ENCODE measurements around the gene FARP1.

DNA sequence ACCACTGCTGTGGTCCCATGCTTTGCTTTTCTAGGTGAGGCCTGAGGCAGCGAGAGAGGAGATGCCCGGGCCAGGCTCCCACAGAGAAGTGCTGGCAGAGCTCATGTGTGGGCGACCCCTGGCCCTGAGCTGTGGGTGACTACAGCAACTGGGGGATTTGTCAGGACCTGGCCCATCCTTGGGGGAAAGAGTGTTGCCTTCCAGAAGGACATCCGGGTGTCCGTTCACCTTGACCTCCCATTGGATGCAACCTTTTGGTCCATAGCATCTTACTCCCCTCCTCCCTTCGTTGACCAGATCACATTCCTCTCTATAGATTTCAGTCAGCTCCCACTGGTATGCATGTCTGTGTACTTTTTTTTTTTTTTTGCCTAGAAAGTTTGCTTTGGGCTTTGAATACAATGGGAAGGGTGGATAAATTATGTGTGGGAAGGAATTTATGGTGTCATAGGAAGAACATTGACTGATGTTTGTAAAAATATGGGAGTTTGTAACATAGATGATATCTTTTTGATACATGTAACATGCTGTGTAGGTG is 118.3 kb downstream of the FARP1 start:
- TF ChIP-seq, protein P1, sequence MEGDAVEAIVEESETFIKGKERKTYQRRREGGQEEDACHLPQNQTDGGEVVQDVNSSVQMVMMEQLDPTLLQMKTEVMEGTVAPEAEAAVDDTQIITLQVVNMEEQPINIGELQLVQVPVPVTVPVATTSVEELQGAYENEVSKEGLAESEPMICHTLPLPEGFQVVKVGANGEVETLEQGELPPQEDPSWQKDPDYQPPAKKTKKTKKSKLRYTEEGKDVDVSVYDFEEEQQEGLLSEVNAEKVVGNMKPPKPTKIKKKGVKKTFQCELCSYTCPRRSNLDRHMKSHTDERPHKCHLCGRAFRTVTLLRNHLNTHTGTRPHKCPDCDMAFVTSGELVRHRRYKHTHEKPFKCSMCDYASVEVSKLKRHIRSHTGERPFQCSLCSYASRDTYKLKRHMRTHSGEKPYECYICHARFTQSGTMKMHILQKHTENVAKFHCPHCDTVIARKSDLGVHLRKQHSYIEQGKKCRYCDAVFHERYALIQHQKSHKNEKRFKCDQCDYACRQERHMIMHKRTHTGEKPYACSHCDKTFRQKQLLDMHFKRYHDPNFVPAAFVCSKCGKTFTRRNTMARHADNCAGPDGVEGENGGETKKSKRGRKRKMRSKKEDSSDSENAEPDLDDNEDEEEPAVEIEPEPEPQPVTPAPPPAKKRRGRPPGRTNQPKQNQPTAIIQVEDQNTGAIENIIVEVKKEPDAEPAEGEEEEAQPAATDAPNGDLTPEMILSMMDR (conservative IDR thresholded peaks at IDR 0.05) = no peak
- no peak for TF ChIP-seq ZFX (IDR thresholded peaks at IDR 0.05)

All from C4-2B (cell line).